Breast epithelium (tissue), 4 donors: Measurements from ENCODE around the gene CELF5. TPM values are rescaled to one million over a fixed set of nuclear protein-coding genes. Genes with fewer than 3 reads are reported as not detected.

Experiments used
- DNase-seq, 2 donors: peaks; one replicate each; pipeline ENCODE4 v3.0.0-alpha.2; 2019; ENCODE audit warnings: low spot score in 2 of 2
- H3K27ac ChIP-seq, 2 donors: fragments of 200-600 bp; sonication (generic) in 1 of 2; one replicate each; pipeline ENCODE4 v1.5.1; 2016 to 2019; ENCODE audit warnings: mild to moderate bottlenecking in 1 of 2
- H3K27me3 ChIP-seq, 2 donors: fragments of 200-600 bp; sonication (generic) in 1 of 2; one replicate each; pipeline versions ENCODE4 v1.5.1 to v1.6.0; 2017 to 2019; ENCODE audit warnings: control low read depth in 1 of 2, mild to moderate bottlenecking in 1 of 2
- H3K36me3 ChIP-seq: fragments of 200-600 bp; one replicate; pipeline ENCODE4 v1.5.1; 2019
- H3K4me1 ChIP-seq, 2 donors: fragments of 200-600 bp; sonication (generic); one replicate each; pipeline ENCODE4 v1.5.1; 2016 to 2019; ENCODE audit warnings: control low read depth in 1 of 2
- H3K4me3 ChIP-seq, 3 donors: fragments of 200-600 bp; sonication (generic); 1 replicate in 2 of 3; 2 replicates in 1 of 3; pipeline ENCODE4 v1.5.1; 2016 to 2019; ENCODE audit warnings: mild to moderate bottlenecking in 3 of 3, moderate library complexity in 2 of 3
- H3K9me3 ChIP-seq, 2 donors: fragments of 200-600 bp; sonication (generic) in 1 of 2; one replicate each; pipeline ENCODE4 v1.5.1; 2016 to 2019; ENCODE audit warnings: control low read depth in 1 of 2
- POLR2A ChIP-seq: fragments of 450-650 bp; IDR thresholded peaks from one replicate; pipeline ENCODE4 v1.6.1; 2016; ENCODE audit warnings: antibody characterized with exemption, mild to moderate bottlenecking, moderate library complexity
- POLR2AphosphoS5 ChIP-seq, 3 donors: sonication (generic); formaldehyde crosslinking; IDR thresholded peaks; one replicate each; pipeline ENCODE4 v1.6.1; 2017; ENCODE audit warnings: antibody characterized with exemption in 3 of 3
- intact Hi-C: fragments of 100-400 bp; cut with DNase I; formaldehyde crosslinking; loops from one replicate; pipeline ENCODE4 v1.15.1; 2023; ENCODE audit warnings: low total_unique reads
- total RNA-seq, 3 donors: library from RNA; depleted of rRNA; stranded (reverse); fragments of >200 nt; gene quantifications; one replicate each; pipeline ENCODE4 v1.1.0, GENCODE V29; 2016
- TF ChIP-seq, protein P1 (sequence below), 3 donors: fragments of 450-650 bp; IDR thresholded peaks; one replicate each; pipeline ENCODE4 v1.5.1; 2016 to 2017; ENCODE audit warnings: antibody characterized with exemption in 3 of 3, mild to moderate bottlenecking in 3 of 3, moderate library complexity in 3 of 3

CELF5 gene
- total RNA-seq, 3 donors from 2014 or later, result 0.33 to 0.59 TPM; not detected in 1

DNA sequence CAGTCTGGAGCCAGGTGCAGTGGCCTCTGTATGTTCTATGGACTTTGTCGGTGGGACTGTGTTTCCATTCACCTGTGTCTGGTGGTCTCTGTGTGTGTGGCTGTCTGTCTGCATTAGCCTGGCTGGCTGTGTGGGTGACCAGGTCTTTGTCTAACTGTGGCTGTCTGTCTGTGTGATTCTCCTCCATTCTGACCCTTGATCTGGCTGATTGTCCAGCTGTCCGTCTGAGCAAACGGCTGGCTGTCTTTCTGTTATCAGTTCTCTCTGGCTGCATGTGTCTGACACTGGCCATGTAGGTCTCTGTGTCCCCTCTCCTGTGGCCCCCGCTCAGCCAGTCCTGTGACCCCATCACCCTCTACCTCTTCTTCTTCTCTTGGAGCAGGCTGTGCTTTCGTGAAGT lies 53.2 kb downstream of the CELF5 start:
- peaks cover 0 to 5% of the 10 kb centered on the region in 2 donors for H3K27me3 ChIP-seq
- no peak overlapping the region for H3K27ac ChIP-seq
- no peak for DNase-seq
- H3K4me3 ChIP-seq, result no peak overlapping the region
- intact Hi-C loops, result loop anchor here (5.0 kb wide), 1 partner anchor 460 kb away; the partner anchor contains the start of gene ZNF554
- H3K36me3 ChIP-seq, result no peaks in the 10 kb centered on the region
- TF ChIP-seq POLR2A, result no peak
- TF ChIP-seq, protein P1, sequence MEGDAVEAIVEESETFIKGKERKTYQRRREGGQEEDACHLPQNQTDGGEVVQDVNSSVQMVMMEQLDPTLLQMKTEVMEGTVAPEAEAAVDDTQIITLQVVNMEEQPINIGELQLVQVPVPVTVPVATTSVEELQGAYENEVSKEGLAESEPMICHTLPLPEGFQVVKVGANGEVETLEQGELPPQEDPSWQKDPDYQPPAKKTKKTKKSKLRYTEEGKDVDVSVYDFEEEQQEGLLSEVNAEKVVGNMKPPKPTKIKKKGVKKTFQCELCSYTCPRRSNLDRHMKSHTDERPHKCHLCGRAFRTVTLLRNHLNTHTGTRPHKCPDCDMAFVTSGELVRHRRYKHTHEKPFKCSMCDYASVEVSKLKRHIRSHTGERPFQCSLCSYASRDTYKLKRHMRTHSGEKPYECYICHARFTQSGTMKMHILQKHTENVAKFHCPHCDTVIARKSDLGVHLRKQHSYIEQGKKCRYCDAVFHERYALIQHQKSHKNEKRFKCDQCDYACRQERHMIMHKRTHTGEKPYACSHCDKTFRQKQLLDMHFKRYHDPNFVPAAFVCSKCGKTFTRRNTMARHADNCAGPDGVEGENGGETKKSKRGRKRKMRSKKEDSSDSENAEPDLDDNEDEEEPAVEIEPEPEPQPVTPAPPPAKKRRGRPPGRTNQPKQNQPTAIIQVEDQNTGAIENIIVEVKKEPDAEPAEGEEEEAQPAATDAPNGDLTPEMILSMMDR (IDR thresholded peaks at IDR 0.05), result no peak
- TF ChIP-seq POLR2AphosphoS5 (IDR thresholded peaks at IDR 0.05), result no peak
- H3K9me3 ChIP-seq, result peaks cover 6 to 8% of the 10 kb centered on the region in 2 donors
- H3K4me1 ChIP-seq, result no peaks in the 10 kb centered on the region

GRCh38 chr19:3278294-3278693 lies 53.8 kb downstream of the CELF5 start:
- TF ChIP-seq POLR2A (no peak), POLR2AphosphoS5 (IDR thresholded peaks at IDR 0.05) (no peak)
- TF ChIP-seq, protein P1 (IDR thresholded peaks at IDR 0.05), result no peak
- no peaks in the 10 kb centered on the region for H3K4me1 ChIP-seq
- H3K9me3 ChIP-seq, result peaks cover under 1 to 2% of the 10 kb centered on the region in 2 donors
- no peak overlapping the region for H3K27ac ChIP-seq
- no peak overlapping the region for H3K4me3 ChIP-seq
- H3K27me3 ChIP-seq, result peaks cover 0 to 5% of the 10 kb centered on the region in 2 donors
- H3K36me3 ChIP-seq, result no peaks in the 10 kb centered on the region
- intact Hi-C loops, result loop anchor here (5.0 kb wide), 1 partner anchor 461 kb away; the partner anchor contains the start of gene ZNF554
- no peak for DNase-seq

DNA sequence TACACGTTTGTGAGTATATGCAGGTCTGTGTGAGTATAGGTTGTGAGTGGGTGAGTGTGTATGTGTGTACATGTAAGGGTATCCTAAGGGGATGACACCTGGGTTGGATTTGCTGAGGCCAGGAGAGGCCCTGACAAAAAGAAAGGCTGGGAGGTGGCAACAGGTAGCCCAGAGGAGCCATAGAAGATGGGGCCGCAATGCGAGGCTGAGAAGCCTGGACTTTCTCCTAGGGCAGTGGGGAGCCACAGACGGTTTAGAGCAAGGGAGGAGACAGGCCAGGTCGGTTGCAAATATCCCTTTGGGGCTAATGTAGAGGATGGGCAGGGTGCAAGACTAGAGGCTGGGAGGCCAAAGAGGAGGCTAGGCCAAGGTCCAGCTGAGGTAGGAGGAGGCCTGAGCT lies 54.3 kb downstream of the CELF5 start:
- DNase-seq, result no peak
- intact Hi-C loops, result loop anchor here (5.0 kb wide), 1 partner anchor 461 kb away; the partner anchor contains the start of gene ZNF554
- TF ChIP-seq POLR2A (no peak), POLR2AphosphoS5 (IDR thresholded peaks at IDR 0.05) (no peak)
- TF ChIP-seq, protein P1 (IDR thresholded peaks at IDR 0.05), result no peak
- Histone ChIP-seq H3K9me3 (no peaks in the 10 kb centered on the region), H3K4me3 (no peak overlapping the region), H3K27me3 (peaks cover 0 to 5% of the 10 kb centered on the region in 2 donors), H3K27ac (no peak overlapping the region), H3K36me3 (no peaks in the 10 kb centered on the region), H3K4me1 (no peaks in the 10 kb centered on the region)

GRCh38 chr19:3279306-3279705 lies 54.8 kb downstream of the CELF5 start:
- Histone ChIP-seq H3K27ac (no peak overlapping the region), H3K36me3 (no peaks in the 10 kb centered on the region), H3K4me3 (no peak overlapping the region), H3K9me3 (no peaks in the 10 kb centered on the region), H3K4me1 (no peaks in the 10 kb centered on the region), H3K27me3 (peaks cover 0 to 5% of the 10 kb centered on the region in 2 donors)
- TF ChIP-seq POLR2A (no peak), POLR2AphosphoS5 (IDR thresholded peaks at IDR 0.05) (no peak)
- TF ChIP-seq, protein P1 (IDR thresholded peaks at IDR 0.05), result no peak
- no peak for DNase-seq
- intact Hi-C loops, result loop anchor here (5.0 kb wide), 1 partner anchor 462 kb away; the partner anchor contains the start of gene ZNF554

GRCh38 chr19:3281026-3281425 lies 56.6 kb downstream of the CELF5 start:
- Histone ChIP-seq H3K27me3 (peaks cover 0 to 4% of the 10 kb centered on the region in 2 donors), H3K27ac (no peak overlapping the region), H3K36me3 (no peaks in the 10 kb centered on the region)

More at GRCh38 chr19:3281026-3281425, 56.6 kb downstream of the CELF5 start:
- DNase-seq, result no peak
- H3K9me3 ChIP-seq, result no peaks in the 10 kb centered on the region
- intact Hi-C loops, result no loop called here
- no peaks in the 10 kb centered on the region for H3K4me1 ChIP-seq
- TF ChIP-seq, protein P1 (IDR thresholded peaks at IDR 0.05), result no peak
- TF ChIP-seq POLR2A (no peak), POLR2AphosphoS5 (IDR thresholded peaks at IDR 0.05) (no peak)
- H3K4me3 ChIP-seq, result no peak overlapping the region
